Central memory CD4-positive, alpha-beta T cell (primary cell): ENCODE measurements around the gene SOX6.

Experiments
- DNase-seq: peaks from one replicate; pipeline ENCODE4 v3.0.0; 2022

Gene SOX6

DNA sequence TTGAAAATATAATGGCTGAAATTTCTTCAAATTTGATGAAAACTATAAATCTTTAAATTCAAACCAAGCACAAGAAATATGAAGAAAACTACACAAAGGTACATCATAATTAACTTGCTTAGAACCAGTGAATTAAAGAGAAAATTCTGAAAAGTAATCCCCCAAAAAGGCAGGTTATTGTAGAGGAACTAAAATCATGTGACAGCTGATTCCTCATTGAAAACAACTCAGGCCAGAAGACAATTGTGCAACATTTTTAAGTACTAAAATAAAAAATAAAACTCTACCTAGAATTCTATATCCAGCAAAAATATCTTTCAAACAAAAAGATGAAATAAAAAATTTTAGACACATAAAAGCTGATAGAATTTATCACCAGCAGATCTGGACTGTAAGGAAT lies 90.3 kb downstream of the SOX6 start:
- DNase-seq = no peak

- DNase-seq = no peak
Observed at GRCh38 chr11:16265022-16265421, 91.3 kb downstream of the SOX6 start.

- DNase-seq = no peak
Observed at GRCh38 chr11:16262645-16262955, 93.7 kb downstream of the SOX6 start.

DNA sequence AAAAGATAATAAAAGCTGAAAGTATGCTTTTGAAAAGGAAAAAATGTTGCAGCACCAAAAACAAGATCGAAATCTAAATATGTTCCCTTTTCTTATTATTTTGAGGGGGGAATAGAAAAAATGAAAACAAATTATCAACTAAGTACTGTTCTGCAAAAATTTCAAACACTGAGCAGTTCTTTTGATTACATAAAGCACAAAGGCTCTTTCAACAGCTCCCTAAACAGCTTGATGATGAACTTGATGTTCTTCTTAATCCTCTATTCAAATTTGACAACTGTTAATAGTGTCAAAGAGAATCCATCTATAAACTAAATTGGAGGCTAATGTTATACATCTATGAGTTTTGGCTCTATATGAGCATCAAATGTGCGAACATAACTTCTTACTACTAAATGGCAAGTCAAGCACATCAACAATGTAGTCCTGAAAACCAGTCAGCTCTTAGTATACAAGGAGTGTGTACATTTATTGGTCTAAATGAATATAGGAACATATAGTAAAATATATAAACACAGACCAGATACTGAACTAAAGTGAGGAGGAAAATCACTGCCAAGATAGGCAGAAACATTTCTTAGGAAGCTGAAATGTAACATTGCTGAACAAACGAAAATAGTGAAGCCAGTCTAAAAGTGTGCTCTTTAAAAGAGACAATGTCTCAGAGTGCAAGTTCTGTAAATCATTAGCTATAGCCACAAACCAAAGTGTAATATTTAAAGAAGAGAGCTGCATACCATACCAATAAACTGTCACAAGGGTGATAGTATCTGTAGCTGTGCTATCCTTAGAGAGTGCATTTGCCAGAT lies 94.3 kb downstream of the SOX6 start:
- DNase-seq = no peak

DNA sequence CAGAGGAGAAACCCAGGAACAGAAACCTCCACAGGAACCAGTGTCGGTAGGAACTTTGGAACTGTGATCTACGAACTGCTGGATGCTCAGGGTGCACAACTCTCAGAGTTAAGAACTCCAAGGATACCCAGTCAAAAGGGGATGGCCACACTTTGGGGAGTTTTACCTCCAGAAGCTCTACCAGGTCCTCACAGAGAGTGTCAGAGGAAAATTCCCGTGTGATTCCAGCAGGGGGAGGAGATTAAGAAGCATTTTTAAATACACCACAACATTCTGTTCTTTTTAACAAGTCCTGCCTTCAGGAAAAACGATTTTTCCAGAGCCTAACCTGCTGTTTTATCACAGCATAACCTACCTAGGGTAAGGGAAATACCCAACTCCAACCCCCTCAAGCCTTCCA lies 104.0 kb downstream of the SOX6 start:
- DNase-seq = no peak

GRCh38 chr11:16248248-16248647 lies 108.1 kb downstream of the SOX6 start:
- no peak for DNase-seq

GRCh38 chr11:16242806-16243205 lies 113.5 kb downstream of the SOX6 start:
- DNase-seq = no peak

- DNase-seq = no peak
Observed at GRCh38 chr11:16240687-16241086, 115.7 kb downstream of the SOX6 start.

- no peak for DNase-seq
Observed at GRCh38 chr11:16239141-16240105, 116.9 kb downstream of the SOX6 start.

- no peak for DNase-seq
Observed at GRCh38 chr11:16226245-16226644, 130.1 kb downstream of the SOX6 start.

- no peak for DNase-seq
Observed at GRCh38 chr11:16225623-16226022, 130.7 kb downstream of the SOX6 start.

DNA sequence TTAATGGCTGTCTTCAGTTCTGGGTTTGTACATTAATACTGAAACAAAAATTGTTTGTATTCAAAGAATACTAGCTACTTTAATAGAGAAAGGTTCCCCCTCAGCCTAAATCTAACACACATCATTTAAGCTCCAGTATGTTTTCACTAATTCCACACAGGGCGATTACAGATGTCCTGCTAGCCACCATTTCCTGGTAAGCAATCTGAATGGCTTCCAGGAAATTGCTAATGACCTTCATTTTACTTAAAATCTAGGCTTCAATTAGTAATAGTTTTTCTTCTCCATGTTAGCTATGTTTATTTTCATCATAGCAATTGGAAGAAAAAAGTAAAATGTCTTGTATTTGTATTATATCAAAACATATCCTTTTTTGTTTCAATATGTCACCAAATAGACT lies 132.8 kb downstream of the SOX6 start:
- no peak for DNase-seq

GRCh38 chr11:16217631-16218030 lies 138.7 kb downstream of the SOX6 start:
- DNase-seq = no peak

DNA sequence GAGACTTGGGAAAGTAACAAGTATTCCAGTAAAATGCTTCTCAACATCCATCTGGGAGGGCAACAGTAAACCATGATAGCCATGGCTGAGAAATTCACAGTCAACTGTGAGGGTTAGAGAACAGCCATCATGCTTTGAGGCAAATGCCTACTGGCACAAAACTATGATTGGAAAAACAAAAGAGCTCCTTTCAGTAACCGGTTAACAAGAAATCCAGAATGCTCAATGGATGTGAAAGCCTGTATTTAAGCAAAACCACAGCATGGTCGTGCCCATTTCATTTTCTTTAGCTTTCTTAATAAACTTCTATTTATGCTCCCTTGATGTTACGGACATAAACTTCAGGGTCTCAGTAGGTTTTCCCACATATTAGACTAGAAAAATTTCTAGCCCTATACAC lies 139.5 kb downstream of the SOX6 start:
- DNase-seq = no peak

DNA sequence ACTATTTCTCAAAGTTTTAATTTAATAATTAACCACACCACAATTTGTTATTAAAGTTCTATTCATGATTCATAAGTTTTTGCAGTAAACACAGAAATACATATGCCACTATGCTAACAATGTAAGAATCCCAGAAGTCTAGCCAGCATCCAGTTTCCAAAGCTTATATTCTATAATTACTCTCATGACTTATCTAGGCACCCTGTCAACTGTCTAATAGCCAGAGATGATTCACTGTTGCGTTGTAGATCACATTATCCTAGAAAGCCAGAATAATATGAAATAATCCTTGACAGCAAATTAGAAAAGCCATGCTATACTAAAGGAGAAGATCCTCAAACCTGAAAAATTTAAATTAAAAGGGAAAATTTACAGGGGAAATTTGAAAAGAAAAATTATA lies 141.0 kb downstream of the SOX6 start:
- no peak for DNase-seq

DNA sequence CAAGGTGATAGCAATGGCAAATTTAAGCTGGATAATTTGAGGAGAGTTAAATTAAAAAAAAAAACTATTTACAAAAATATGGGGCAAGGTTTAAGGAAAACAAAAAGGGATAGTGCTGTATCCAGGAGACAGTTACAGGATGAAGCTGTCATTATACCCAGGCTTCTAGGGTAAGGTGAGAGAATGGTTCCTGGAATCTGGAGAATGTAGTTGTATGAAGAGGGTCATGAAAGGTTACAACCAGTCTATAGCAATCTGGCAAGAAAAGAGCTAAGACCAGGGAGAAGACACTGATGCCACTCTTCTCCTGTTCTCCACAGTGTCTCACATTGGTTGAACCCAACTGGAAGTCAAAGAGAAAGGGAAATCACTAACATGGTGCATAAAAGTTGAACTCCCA lies 144.9 kb downstream of the SOX6 start:
- DNase-seq = no peak

DNA sequence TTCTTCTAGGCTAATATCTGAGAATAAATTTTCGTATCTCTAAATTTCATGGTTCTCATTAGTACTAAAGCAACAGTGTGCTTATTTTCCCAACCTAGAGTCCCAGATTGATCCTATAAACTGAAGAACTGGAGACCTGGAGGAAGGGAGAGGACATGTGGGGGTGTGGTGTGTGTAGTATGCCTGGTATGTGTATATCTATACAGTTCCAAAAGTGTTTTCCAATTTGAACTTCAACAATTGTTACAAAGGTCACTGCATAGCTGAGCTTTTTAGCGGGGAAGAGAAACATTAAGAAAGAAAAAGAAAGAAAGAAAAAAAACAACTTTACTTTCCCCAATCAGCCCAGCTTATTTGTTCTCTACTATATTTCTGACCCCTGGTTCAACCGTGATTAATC lies 152.1 kb downstream of the SOX6 start:
- no peak for DNase-seq

GRCh38 chr11:16195651-16196050 lies 160.7 kb downstream of the SOX6 start:
- DNase-seq = no peak

- DNase-seq = no peak
Observed at GRCh38 chr11:16194566-16194965, 161.8 kb downstream of the SOX6 start.

- DNase-seq = no peak
Observed at GRCh38 chr11:16193897-16194381, 162.4 kb downstream of the SOX6 start.

DNA sequence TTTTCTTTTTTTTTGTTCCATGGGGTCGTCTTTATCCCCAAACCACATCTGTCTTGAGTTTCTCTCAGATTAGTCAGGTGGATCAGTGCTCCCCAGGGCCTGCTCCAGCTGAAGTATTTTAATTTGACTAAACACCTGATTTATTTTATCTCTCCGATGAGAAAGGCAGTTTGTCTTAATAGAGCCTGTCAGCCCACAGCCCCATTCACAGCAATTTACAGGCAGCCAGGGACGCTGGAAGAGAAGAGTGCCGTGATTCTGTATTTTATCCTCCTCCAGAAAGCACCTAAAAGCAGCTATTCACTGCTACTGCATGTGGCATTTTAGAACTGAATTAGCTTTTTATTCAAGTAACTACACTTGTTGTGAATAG lies 164.5 kb downstream of the SOX6 start:
- DNase-seq = no peak

- DNase-seq = no peak
Observed at GRCh38 chr11:16191212-16191867, 165.0 kb downstream of the SOX6 start.

GRCh38 chr11:16186680-16187079 lies 169.7 kb downstream of the SOX6 start:
- DNase-seq = no peak

DNA sequence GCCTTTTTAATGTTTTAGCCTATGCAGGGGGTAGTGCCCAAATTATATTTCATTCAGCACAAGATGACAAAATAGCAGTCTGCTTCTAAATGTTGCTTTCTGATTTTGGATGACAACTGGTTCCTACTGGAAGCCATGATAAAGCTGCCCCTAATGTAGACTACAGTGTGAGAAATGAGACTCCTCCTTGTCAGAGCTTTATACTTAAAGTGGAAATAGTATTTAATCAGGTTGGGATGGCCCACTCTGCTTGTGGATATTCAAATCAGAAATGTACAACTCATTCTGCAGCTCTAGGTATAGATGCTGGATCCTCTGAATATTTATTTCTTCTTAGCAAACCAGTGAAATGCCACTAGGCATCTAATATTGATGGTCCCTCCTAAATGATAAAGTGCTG lies 171.3 kb downstream of the SOX6 start:
- DNase-seq = no peak
